K562 (cell line): ENCODE data around the gene CR2. TPM values are rescaled to one million over a fixed set of nuclear protein-coding genes. Genes with fewer than 3 reads are reported as not detected.

ENCODE experiments used
- ATAC-seq: fragments of 200-7000 bp; cut with Tn5 transposase; 3 replicates; pipeline ENCODE4 v1.9.1; 2020; ENCODE audit warnings: moderate library complexity
- BruUV-seq: library from RNA; stranded (reverse); fragments of 400-500 nt; replicated peaks from 2 replicates; lab custom pipeline; 2021; lab: Mats Ljungman, UMichigan
- CTCF ChIA-PET: fragments of 300-600 bp; formaldehyde crosslinking; extraction: SDS; loops from one replicate; lab custom pipeline; 2021; ENCODE audit warnings: low intra/inter-chr PET ratio; lab: Yijun Ruan, JAX
- POLR2A ChIA-PET: fragments of 300-600, 350-650 bp; sonication (Branson Sonifier 250); formaldehyde crosslinking; extraction: SDS; loops from one replicate; lab custom pipeline; 2021; ENCODE audit warnings: antibody characterized with exemption, inconsistent platforms; lab: Yijun Ruan, JAX
- DNase-seq, 4 experiments: peaks; one replicate each; pipeline versions ENCODE4 v3.0.0 to v3.0.0-alpha.2; 2011 to 2018; ENCODE audit warnings: low spot score in 3 of 4, mixed read lengths in 3 of 4; ENCODE audit errors: extremely low read depth in 1 of 4
- FAIRE-seq: peaks from 2 replicates; lab custom pipeline; 2011; peaks lifted over from hg19 to GRCh38; lab: Jason Lieb, UNC
- H2AFZ ChIP-seq: 2 replicates; pipeline ENCODE4 v1.6.0; 2011; ENCODE audit warnings: low read depth, low read length, control low read depth, inconsistent platforms
- H3K27ac ChIP-seq: fragments of 200-600 bp; 3 replicates; pipeline ENCODE4 v1.8.0; 2011; ENCODE audit warnings: low read depth, mild to moderate bottlenecking, control low read depth, inconsistent platforms, low read length, moderate library complexity, mixed read lengths; ENCODE audit errors: extremely low read depth
- H3K27me3 ChIP-seq, 2 experiments: fragments of 300-600 bp in 1 of 2; 2 replicates in 1 of 2; 3 replicates in 1 of 2; pipeline versions ENCODE4 v1.6.0 to v1.8.0; 2011; ENCODE audit warnings: inconsistent platforms in 2 of 2, low read length in 2 of 2, mild to moderate bottlenecking in 1 of 2, mixed read lengths in 1 of 2, moderate library complexity in 1 of 2; ENCODE audit not compliant: control insufficient read depth in 2 of 2, insufficient read depth in 2 of 2
- H3K36me3 ChIP-seq: fragments of 300-600 bp; 3 replicates; pipeline ENCODE4 v1.8.0; 2011; ENCODE audit warnings: mild to moderate bottlenecking, low read length, inconsistent platforms; ENCODE audit not compliant: control insufficient read depth, insufficient read depth
- H3K4me1 ChIP-seq, 2 experiments: fragments of 200-600 bp in 1 of 2; replicated peaks in 1 of 2; 2 replicates in 1 of 2; 3 replicates in 1 of 2; pipeline versions ENCODE4 v1.5.1 to v1.8.0; 2011; ENCODE audit warnings: inconsistent platforms in 2 of 2, low read length in 2 of 2, mild to moderate bottlenecking in 1 of 2, mixed read lengths in 1 of 2, moderate library complexity in 1 of 2; ENCODE audit not compliant: control insufficient read depth in 2 of 2, insufficient read depth in 2 of 2
- H3K4me2 ChIP-seq: 2 replicates; pipeline ENCODE4 v1.6.1; 2011; ENCODE audit warnings: low read length, control low read depth, inconsistent platforms, mixed read lengths; ENCODE audit not compliant: insufficient read depth
- H3K4me3 ChIP-seq: fragments of 200-600 bp; sonication (generic), shearing (Covaris generic); 2 replicates; pipeline ENCODE4 v1.5.1; 2016; ENCODE audit warnings: control low read depth, inconsistent platforms
- H3K79me2 ChIP-seq: fragments of 200-600 bp; 3 replicates; pipeline ENCODE4 v1.8.0; 2011; ENCODE audit warnings: low read length, inconsistent platforms; ENCODE audit not compliant: control insufficient read depth, insufficient read depth
- H3K9ac ChIP-seq, 2 experiments: 2 replicates each; pipeline versions ENCODE4 v1.6.0 to v1.6.1; 2011; ENCODE audit warnings: low read depth in 2 of 2, low read length in 2 of 2, control low read depth in 1 of 2, inconsistent platforms in 1 of 2, mild to moderate bottlenecking in 1 of 2, mixed read lengths in 1 of 2; ENCODE audit not compliant: insufficient read depth in 1 of 2
- H3K9me1 ChIP-seq: one replicate; pipeline ENCODE4 v1.6.0; 2011; ENCODE audit warnings: inconsistent platforms, mild to moderate bottlenecking, low read length, moderate library complexity; ENCODE audit not compliant: control insufficient read depth, insufficient read depth
- H3K9me3 ChIP-seq: replicated peaks from 2 replicates; pipeline ENCODE4 v1.5.1; 2011; ENCODE audit warnings: low read depth, low read length, inconsistent platforms; ENCODE audit not compliant: control insufficient read depth, insufficient read depth
- H4K20me1 ChIP-seq: replicated peaks from 2 replicates; pipeline ENCODE4 v1.6.1; 2011; ENCODE audit warnings: low read length, inconsistent platforms, mixed read lengths; ENCODE audit not compliant: control insufficient read depth, insufficient read depth
- FOXM1 ChIP-seq, 2 experiments: fragments of 450-650 bp in 1 of 2; sonication (generic) in 1 of 2; formaldehyde crosslinking in 1 of 2; IDR thresholded peaks; 2 replicates each; pipeline versions ENCODE4 v1.6.1 to v1.9.0; 2017 to 2022; ENCODE audit warnings: low read depth in 2 of 2, mild to moderate bottlenecking in 2 of 2, missing genetic modification reagents in 1 of 2, moderate library complexity in 1 of 2
- ZNF507 ChIP-seq: conservative IDR thresholded peaks from 2 replicates; pipeline ENCODE4 v1.6.1; 2017; ENCODE audit warnings: missing genetic modification characterization, missing compliant biosample characterization
- WGBS: fragments of 100-300 bp; shearing (Covaris generic); methylation state at CpG from one replicate; pipeline ENCODE4 v1.1.6; 2016; ENCODE audit warnings: low coverage, mixed read lengths; ENCODE audit not compliant: insufficient coverage; ENCODE audit errors: missing lambda C conversion rate; 5-methylcytosine and 5-hydroxymethylcytosine counted together
- in situ Hi-C: fragments of 300-500 bp; cut with MboI; formaldehyde crosslinking; loops from 4 replicates; pipeline ENCODE4 v1.15.0; 2018; ENCODE audit warnings: inconsistent platforms, mixed read lengths
- intact Hi-C: fragments of 100-400 bp; cut with micrococcal nuclease; formaldehyde crosslinking; loops from 2 replicates; pipeline ENCODE4 v1.14.2; 2022
- polyA plus RNA-seq, 8 experiments: library from polyadenylated mRNA; depleted of rRNA in 4 of 8; stranded (reverse) in 5 of 8; unstranded in 3 of 8; fragments of >200 nt; fragmentation: Nextera tagmentation in 2 of 8; fragmentation: Illumina TruSeq in 1 of 8; extraction: Ambion mirVana in 2 of 8; extraction: Trizol in 1 of 8; gene quantifications; 2 replicates each; pipeline versions ENCODE4 v1.2.1 to v1.2.3, GENCODE V29; 2011 to 2014; ENCODE audit warnings: inconsistent platforms in 1 of 8, missing spikeins in 1 of 8
- total RNA-seq, 7 experiments: library from RNA; depleted of rRNA in 6 of 7; stranded (reverse); fragments of >200 nt in 6 of 7; fragmentation: Illumina TruSeq in 2 of 7; extraction: Trizol in 2 of 7; gene quantifications; 2 replicates each; pipeline versions ENCODE4 v1.2.1 to v1.2.3, GENCODE V29; 2011 to 2021; ENCODE audit warnings: low replicate concordance in 1 of 7
- TF ChIP-seq, protein P1 (sequence below): fragments of 450-650 bp; IDR thresholded peaks from 2 replicates; pipeline ENCODE4 v1.6.1; 2018; ENCODE audit not compliant: partially characterized antibody

The CR2 gene
- total and polyA plus RNA-seq, 9 of the 15 experiments (the other 6 are each of a cell fraction or from before 2014, with no cell fraction given) = 0.07 to 0.67 (median 0.37) TPM

GRCh38 chr1:207431508-207431907, 22.6 kb upstream of the CR2 start (continued):
- TF ChIP-seq, protein P1, sequence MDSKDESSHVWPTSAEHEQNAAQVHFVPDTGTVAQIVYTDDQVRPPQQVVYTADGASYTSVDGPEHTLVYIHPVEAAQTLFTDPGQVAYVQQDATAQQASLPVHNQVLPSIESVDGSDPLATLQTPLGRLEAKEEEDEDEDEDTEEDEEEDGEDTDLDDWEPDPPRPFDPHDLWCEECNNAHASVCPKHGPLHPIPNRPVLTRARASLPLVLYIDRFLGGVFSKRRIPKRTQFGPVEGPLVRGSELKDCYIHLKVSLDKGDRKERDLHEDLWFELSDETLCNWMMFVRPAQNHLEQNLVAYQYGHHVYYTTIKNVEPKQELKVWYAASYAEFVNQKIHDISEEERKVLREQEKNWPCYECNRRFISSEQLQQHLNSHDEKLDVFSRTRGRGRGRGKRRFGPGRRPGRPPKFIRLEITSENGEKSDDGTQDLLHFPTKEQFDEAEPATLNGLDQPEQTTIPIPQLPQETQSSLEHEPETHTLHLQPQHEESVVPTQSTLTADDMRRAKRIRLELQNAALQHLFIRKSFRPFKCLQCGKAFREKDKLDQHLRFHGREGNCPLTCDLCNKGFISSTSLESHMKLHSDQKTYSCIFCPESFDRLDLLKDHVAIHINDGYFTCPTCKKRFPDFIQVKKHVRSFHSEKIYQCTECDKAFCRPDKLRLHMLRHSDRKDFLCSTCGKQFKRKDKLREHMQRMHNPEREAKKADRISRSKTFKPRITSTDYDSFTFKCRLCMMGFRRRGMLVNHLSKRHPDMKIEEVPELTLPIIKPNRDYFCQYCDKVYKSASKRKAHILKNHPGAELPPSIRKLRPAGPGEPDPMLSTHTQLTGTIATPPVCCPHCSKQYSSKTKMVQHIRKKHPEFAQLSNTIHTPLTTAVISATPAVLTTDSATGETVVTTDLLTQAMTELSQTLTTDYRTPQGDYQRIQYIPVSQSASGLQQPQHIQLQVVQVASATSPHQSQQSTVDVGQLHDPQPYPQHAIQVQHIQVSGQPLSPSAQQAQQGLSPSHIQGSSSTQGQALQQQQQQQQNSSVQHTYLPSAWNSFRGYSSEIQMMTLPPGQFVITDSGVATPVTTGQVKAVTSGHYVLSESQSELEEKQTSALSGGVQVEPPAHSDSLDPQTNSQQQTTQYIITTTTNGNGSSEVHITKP = no peak

DNA sequence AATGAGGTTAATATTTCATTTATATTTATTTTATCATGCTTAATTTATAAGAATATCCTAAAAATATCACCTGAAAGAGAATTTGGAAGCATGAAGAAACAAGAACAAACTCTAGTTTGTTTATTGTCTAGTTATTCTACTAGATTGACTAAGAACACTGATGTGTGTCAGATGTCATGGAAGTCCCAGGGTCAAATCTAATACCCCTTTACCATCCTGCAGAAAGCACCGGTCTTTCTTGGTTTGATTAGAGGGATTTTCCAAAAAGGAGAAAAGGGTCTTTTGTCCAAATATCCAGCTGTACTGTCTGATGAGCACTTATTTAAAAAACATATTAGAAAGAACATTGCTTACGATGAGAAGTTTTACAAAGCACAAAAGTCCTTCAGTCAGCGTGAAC, 20.7 kb upstream of the CR2 start:
- in situ Hi-C loops = no loop called here
- no peak for FAIRE-seq
- WGBS = 60% methylated on average over 3 of the region's 3 CpGs

More for the DNA sequence above, 20.7 kb upstream of the CR2 start:
- POLR2A ChIA-PET = no interaction called here
- no peak overlapping the region for H3K9ac ChIP-seq
- DNase-seq (no peak), ATAC-seq (no peak)
- H4K20me1 ChIP-seq = no peaks in the 10 kb centered on the region
- H3K36me3 ChIP-seq = no peaks in the 10 kb centered on the region
- H2AFZ ChIP-seq = no peak overlapping the region
- intact Hi-C loops = no loop called here
- no peak overlapping the region for H3K27ac ChIP-seq
- H3K4me3 ChIP-seq = no peak overlapping the region
- BruUV-seq = no TSS peak
- peaks cover 0 to 1% of the 10 kb centered on the region in 2 experiments; a peak in 1 of 5 replicates for H3K4me1 ChIP-seq
- H3K79me2 ChIP-seq = no peaks in the 10 kb centered on the region
- CTCF ChIA-PET = no interaction called here
- H3K4me2 ChIP-seq = no peak overlapping the region
- H3K9me3 ChIP-seq = no peaks in the 10 kb centered on the region
- no peak for TF ChIP-seq FOXM1 (IDR thresholded peaks at IDR 0.05; ENCODE audit: low read depth)
- no peak for TF ChIP-seq FOXM1 (CRISPR knock-in tag; IDR thresholded peaks at IDR 0.05; ENCODE audit: low read depth)
- 0 out of 2 replicates have a peak, but pooled peaks have one; percentile 17 for TF ChIP-seq ZNF507 (tag)
- H3K9me1 ChIP-seq = no peaks in the 10 kb centered on the region
- no peaks in the 10 kb centered on the region for H3K27me3 ChIP-seq
